HS-27A (cell line): Measurements from ENCODE around the gene TCP10L.
"Not testable (repeated sequence)": the region's sequence is repeated elsewhere in the genome, so short reads cannot be mapped to it uniquely, and the experiment has no call there.

ENCODE experiments used
- DNase-seq: peaks from one replicate; pipeline ENCODE4 v3.0.0-alpha.2; 2012; ENCODE audit warnings: low read depth, missing footprints

The TCP10L gene

DNA sequence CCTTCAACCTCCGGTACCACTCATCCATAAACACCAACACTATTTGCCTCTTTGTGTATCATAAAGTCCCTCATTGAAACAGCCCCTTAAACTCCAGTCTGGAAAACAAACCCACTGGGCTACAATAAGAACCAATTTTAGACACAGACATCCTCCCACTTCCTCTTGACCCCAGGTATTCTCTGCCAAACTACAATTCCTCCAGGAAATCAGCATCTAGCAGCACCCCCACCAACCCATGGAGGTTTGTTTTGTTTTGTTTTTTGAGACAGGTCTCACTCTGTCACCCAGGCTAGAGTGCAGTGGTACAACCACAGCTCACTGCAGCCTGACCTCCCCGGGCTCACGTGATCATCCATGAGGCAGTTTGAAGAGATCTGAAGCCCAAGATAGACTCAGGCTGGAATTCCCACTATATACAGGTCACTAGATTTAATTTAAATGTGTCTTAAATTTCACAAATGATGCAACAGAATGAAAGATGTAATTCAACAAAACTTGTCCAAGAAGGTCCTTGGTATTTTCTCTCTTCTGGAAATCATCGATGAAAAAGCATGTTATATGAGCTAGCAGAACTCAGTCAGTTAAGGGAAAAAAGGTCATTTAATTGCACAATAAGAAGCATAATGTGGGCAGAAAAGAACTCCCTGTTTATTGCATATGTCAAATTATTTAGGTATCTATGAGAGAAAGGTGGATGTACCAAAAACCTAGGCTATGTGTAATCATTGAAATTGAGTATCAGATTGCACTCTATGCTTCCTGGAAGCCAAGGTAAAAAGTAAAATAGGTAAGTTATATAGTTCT lies 30.3 kb downstream of the TCP10L start:
- DNase-seq, result no peak

GRCh38 chr21:32549886-32550285 lies 35.4 kb downstream of the TCP10L start:
- no peak for DNase-seq

DNA sequence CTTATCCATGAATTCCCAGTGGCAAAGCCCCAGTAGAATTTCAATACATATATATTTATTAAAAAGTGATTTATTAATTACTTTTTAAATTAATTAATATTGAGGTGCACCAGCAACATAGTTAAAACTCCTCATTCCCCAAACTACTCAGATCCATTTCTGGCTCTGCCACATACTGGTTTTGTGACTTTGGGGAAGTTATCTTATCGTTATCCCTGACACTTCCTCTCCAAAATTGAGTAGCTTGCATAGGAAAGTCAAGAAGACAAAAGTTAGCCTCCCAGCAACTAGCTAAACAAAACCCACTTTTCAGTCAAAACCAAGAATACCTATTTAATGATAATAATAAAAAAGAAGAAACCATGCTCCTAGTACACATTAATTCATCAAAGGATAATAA lies 35.9 kb downstream of the TCP10L start:
- no peak for DNase-seq

GRCh38 chr21:32548978-32549377 lies 36.3 kb downstream of the TCP10L start:
- DNase-seq, result no peak

DNA sequence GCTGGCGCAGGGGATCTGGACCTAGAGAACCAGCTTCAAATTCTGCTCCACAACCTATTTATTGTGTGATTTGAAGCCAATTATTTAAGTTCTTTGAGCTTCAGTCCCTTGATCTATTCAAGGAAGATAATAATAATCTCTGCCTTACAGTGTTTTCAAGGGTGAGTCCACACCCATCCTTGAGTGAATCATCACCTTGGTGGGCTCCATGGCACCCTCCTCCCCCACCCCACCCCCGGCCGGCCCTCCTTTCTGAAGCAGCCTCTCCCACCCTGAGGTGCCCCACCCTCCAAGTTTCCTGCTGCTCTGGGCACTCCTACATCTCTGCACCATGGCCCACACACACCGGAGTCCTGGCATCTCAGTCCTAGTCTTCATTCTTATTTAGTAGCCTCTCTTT lies 38.3 kb downstream of the TCP10L start:
- DNase-seq, result no peak

DNA sequence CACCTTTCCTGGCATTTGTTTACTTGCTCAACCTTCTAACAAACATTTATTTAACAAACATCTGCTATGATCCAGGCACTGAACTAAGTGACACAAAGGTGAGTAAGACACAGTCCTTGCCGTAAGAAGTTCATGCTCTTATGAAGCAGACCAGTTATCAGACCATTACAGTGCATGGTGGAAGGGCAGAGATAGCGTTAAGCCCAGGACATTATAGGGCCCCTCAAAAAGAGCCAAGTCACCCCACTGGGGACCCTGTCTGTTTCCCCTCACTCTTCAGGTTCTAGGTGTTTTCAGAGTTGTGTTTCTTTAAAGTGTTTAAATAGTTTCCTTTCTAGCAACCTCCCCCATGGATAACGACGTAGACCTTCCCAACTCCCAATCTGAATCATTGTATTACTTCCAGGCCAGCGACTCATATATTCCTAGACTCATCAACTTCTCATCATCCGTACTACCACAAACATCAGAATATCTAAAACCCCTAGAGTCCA lies 39.3 kb downstream of the TCP10L start:
- no peak for DNase-seq

GRCh38 chr21:32544697-32545096 lies 40.6 kb downstream of the TCP10L start:
- DNase-seq, result no peak

GRCh38 chr21:32543975-32544374 lies 41.3 kb downstream of the TCP10L start:
- no peak for DNase-seq

DNA sequence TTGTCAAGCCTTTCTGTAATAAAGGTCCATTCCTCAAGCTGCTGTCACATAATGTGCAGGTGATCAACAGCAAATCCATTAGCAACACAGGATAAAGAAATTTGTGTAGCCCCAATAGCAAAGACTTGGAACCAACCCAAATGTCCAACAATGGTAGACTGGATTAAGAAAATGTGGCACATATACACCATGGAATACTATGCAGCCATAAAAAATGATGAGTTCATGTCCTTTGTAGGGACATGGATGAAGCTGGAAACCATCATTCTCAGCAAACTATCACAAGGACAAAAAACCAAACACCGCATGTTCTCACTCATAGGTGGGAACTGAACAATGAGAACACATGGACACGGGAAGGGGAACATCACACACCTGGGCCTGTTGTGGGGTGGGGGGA lies 42.3 kb downstream of the TCP10L start:
- not testable (repeated sequence) for DNase-seq

DNA sequence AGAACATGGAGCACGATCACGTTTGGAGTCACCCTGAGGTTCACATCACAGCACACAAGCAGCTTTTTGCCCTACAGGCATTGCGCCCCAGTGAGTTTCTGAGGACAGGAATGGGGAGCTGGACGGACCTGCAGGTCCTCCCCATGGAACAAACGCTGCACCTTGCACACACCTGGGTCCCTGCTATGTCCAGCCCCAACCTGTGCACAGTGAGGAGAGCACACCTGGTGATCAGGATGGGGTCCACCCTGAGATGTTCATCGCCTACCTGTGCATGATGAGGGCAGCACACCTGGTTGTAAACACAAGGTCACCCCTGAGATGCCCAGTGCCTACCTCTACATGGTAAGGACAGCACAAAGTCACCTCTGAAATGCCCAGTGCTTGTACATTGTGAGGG lies 45.9 kb downstream of the TCP10L start:
- DNase-seq, result no peak

GRCh38 chr21:32538147-32538792 lies 47.1 kb downstream of the TCP10L start:
- no peak for DNase-seq

DNA sequence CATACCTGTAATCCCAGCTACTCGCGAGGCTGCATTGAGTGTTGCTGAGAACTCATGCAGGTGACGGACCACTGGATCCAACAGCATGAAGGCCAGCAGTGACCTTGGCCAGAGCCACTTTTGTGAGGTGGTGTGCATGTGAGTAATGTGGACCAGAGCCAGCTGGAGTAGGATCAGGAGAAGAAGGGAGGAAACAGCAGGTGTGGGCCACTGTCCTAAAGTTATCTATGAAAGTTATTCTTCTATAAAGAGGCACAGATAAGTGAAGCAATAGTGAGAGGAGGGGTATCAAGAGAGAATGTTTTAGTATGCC lies 47.8 kb downstream of the TCP10L start:
- no peak for DNase-seq

DNA sequence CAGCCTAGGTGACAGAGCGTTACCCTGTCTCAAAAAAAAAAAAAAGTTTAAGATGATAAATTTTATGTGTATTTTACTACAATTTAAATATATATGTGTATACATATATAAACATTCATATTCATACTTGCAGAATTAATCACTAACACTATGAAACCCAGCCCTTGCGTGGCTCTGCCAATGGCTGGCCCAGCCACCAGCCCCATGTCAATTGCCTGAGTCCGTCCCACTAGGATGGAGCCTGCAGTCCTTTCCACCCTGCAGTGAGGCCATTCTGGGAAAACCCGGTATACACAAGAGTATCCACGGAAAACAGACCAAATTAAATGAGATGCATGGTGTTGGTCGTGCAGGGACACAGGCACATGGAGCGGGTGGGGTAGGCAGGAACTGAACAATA lies 49.7 kb downstream of the TCP10L start:
- no peak for DNase-seq

DNA sequence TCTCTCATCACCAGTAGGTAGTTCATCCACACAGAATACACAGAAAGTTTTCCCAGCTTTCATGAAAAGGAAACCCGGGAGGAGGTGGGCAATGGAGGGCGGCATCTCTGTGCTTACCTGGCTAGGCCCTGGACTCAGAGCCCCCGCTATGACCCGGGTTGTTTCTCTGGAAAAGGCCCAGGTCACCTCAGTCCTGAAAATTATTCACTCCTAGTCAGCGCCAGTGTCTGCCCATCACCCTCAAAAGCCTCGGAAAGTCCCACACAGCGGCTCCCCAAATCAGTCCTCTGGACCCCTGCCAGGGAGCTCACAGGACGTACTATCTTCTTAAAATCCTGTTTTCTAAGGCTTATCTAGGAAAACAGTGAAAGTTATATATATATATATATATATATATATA lies 51.2 kb downstream of the TCP10L start:
- DNase-seq, result no peak

DNA sequence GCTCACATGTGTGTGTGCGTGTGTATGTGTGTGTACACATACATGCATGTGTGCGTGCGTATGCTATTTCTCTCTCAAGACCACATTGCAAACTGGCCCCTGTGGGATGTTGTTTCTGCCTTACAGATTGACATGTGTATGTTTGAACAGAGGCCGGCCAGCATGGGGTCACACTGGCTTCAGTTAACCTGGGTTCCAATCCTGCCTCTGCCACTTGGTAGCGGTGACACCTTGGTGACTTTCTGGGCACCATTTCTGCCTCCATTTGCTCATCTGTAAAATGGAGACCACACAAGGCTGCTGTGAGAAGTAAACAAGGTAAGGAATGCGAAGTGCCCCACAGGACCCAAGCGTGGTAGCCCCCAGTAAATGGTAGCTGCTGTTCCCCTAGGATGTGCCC lies 51.7 kb downstream of the TCP10L start:
- DNase-seq, result no peak

- DNase-seq, result no peak
Measured at GRCh38 chr21:32533053-32533452, 52.3 kb downstream of the TCP10L start.

DNA sequence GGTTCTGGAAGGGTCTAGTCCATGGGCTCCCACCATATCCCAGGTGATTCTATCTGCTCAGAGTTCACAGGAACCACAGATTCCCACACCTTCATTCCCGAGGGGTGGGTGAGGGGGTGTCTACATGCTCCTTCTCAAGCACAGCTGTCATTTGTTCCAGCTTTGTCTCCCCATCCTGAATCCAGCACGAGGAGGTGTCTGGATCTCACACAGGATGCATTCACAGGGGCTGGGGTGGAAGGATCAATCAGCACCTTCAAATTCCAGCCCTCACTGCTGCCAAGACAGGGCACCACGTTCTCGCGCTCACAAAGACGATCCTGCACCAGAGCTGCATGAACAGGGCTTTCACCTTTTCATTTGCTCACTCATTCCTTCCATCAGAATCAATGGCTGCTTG lies 52.7 kb downstream of the TCP10L start:
- no peak for DNase-seq

GRCh38 chr21:32531561-32531960 lies 53.8 kb downstream of the TCP10L start:
- DNase-seq, result not testable (repeated sequence)

DNA sequence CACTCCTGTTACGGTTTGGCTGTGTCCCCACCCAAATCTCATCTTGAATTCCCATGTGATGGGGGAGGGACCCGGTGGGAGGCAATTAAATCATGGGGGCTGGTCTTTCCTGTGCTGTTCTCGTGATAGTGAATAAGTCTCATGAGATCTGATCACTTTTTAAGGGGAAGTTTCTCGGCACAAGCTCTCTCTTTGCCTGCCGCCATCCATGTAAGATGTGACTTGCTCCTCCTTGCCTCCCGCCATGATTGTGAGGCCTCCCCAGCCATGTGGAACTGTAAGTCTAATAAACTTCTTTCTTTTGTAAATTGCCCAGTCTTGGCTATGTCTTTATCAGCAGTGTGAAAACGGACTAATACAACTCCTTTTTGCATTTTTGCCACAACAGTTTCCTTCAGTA lies 54.5 kb downstream of the TCP10L start:
- not testable (repeated sequence) for DNase-seq

- DNase-seq, result no peak
Measured at GRCh38 chr21:32529679-32530078, 55.6 kb downstream of the TCP10L start.

DNA sequence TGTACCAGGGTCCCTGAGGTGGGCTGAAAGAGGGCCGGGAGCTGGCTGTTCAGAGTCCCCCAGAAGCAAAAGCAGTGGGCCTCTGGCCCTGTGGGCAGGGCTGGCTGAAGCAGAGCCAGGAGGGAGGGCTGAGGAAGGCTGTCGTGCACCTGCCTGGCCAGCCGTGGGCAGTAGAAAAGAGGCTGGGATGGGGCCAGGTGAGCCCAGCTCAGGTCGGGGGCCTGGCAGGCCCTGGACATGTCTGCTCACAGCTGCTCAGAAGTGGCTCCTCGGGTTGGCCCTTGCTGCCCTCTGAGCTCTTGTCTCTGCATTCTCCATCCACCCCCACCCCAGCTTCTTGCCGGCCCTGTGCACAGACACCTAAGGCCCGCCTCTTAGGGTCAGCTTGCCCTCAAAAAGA lies 60.0 kb downstream of the TCP10L start:
- DNase-seq, result no peak

GRCh38 chr21:32523988-32524719 lies 61.2 kb downstream of the TCP10L start:
- peak; percentile 52 for DNase-seq
